DMS53 treated with DMSO at 0.1 percent for 48 hours (cell line): Measurements from ENCODE around the gene UBE2R2.
A peak's percentile ranks its signal among the peaks of the same experiment; 100 is the strongest.
"Not testable (repeated sequence)": the region's sequence is repeated elsewhere in the genome, so short reads cannot be mapped to it uniquely, and the experiment has no call there.

ENCODE experiments used
- DNase-seq: peaks from one replicate; lab custom pipeline; 2025; ENCODE audit not compliant: unreplicated experiment; lab: John Stamatoyannopoulos, UW

Gene UBE2R2

GRCh38 chr9:33837138-33837537 lies 20.2 kb downstream of the UBE2R2 start:
- DNase-seq, result no peak

GRCh38 chr9:33840381-33840780 lies 23.4 kb downstream of the UBE2R2 start:
- DNase-seq, result no peak

DNA sequence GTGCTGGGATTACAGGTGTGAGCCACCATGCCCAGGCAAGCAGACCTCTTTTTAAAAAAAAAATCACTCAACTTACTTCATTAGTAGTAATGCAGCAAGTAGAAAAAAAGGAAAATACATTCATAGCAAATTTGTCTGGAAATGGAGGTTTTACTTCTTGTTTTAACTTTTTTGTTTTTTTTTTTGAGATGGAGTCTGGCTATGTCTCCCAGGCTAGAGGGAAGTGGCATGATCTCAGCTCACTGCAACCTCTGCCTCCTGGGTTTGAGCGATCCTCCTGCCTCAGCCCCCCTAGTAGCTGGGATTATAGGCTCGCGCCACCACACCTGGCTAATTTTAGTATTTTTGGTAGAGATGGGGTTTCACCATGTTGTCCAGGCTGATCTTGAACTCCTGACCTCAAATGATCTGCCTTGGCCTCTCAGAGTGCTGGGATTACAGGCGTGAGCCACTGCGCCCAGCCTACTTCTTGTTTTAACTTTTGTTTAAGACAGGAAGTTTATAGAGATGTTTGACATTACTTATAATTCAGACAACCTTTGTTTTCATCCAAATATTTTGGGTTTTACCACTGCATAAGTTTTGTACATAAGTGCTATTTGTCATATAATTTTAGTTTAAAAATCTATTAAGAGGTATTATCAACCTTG lies 26.5 kb downstream of the UBE2R2 start:
- DNase-seq, result no peak

GRCh38 chr9:33846231-33846630 lies 29.3 kb downstream of the UBE2R2 start:
- no peak for DNase-seq

- not testable (repeated sequence) for DNase-seq
Observed at GRCh38 chr9:33847894-33848205, 30.9 kb downstream of the UBE2R2 start.

DNA sequence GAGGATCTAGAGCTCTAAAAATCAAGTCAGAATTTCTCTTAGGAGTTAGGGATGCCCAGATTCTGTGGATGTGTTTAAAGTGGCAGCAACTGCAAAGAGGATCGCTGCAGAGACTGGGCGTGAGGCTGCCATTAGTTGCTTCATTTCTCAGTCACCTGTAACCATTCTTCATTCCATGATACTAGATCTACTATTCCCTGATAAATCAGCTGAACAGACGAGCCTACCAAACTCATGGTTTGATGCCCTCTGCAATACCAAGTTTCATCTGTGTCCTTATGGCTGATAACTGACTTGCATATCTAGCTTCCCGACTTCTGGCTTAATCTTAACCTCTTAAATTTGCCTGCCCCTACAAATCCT lies 33.3 kb downstream of the UBE2R2 start:
- DNase-seq, result no peak

GRCh38 chr9:33850677-33851076 lies 33.7 kb downstream of the UBE2R2 start:
- DNase-seq, result no peak

DNA sequence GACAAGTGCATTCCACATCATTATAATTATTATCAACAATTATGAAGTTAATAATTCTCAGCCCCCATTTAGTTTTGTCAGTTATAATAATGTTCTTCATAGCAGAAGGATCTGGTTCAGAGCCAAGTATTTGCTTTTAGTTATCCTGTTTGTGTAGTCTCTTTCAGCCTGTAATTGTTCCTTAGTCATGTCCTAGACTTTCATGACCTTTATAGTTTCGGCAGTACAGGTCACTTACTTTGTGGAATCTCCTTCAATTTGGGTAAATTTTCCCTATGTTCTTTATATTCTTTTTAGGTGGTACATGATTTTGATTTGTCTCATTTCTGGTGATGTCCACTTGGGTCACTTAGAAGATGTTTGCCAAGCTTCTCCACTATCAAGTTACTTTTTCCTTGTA lies 34.3 kb downstream of the UBE2R2 start:
- no peak for DNase-seq

DNA sequence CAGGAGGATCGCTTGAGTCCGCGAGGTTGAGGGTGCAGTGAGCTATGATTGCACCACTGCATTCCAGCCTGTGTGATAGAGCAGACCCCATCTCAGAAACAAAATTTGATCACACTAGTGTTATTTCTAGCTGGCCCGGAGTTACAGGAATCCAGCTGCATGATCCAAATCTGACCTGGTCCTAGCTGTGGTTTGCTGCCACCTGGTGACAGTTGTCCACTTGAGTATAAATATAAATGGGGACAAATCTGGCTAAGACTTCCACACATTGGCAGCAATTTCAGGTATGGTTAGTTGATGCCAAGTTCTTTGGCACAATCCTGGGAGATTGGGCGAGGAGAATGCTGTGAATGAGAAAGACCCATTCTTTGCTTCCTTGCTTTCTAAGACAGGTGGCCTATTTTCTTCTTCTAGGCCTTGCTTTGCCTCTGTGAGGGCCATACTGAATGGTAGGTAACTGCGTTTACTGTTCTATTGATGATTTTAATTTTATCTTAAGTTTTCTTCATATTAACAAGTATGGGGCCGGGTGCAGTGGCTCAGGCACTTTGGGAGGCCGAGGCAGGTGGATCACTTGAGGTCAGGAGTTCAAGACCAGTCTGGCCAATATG lies 35.4 kb downstream of the UBE2R2 start:
- DNase-seq, result peak; percentile 12

DNA sequence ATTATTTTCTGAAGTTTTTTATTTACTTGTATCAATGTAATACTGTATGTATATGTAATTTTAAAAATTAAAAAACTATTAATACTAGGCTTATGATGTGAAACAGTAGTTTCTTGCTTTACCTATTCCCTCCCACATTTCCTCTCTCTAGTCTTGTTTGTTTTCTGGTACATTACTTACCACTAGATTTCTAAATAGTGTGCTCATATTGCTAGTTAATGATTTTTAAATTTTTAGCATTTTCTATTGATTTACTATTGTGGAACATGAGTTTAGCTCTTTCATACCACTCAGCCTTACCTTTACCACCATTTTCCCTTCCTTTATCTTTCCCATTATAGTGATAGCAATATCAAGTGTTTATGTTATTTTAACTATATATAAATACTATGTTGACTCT lies 39.3 kb downstream of the UBE2R2 start:
- DNase-seq, result no peak

- no peak for DNase-seq
Observed at GRCh38 chr9:33858423-33858822, 41.5 kb downstream of the UBE2R2 start.

DNA sequence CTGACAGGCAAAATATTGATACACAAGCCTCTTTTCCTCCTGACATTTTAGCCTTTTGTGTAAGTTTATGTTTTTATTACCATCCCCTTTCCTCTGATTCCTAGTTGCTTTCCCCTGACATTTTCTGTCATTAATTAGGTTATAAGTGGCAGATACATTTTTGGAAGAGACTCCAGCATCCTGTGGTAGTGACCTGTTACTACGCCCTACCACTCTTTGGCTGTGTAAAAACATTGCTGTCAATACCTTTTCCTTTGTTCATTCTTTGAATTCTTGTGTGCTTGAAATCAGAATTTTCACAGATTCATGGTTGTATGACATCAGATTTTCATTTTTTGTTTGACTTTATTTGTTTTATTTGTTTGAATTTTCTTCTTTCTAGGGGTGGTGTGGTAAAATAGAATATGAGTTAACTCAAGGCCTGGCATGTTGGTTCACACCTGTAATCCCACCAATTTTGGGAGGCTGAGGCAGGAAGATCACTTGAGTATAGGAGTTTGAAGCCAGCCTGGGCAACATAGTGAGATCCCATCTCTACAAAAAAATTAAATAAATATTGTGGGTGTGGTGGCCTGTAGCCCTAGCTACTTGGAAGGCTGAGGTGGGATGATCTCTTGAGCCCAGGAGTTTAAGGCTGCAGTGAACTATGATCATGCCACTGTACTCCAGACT lies 43.4 kb downstream of the UBE2R2 start:
- no peak for DNase-seq

GRCh38 chr9:33861917-33862453 lies 45.0 kb downstream of the UBE2R2 start:
- DNase-seq, result no peak

GRCh38 chr9:33863027-33863426 lies 46.1 kb downstream of the UBE2R2 start:
- DNase-seq, result not testable (repeated sequence)

- DNase-seq, result no peak
Observed at GRCh38 chr9:33867747-33868439, 50.9 kb downstream of the UBE2R2 start.

- DNase-seq, result no peak
Observed at GRCh38 chr9:33868440-33868973, 51.5 kb downstream of the UBE2R2 start.

DNA sequence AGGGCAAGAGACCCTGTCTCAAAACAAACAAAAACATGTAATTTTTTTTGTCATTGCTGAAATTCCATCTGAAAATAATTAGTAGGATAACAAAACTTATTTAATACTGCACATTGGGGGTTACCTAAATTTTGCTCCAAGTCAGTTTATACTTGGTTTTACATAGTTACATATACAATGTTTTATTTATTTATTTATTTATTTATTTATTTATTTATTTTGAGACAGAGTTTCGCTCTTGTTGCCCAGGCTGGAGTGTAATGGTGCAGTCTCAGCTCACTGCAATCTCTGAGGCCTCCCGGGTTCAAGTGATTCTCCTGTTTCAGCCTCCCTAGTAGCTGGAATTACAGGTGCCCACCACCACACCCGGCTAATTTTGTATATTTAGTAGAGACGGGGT lies 52.3 kb downstream of the UBE2R2 start:
- DNase-seq, result not testable (repeated sequence)

DNA sequence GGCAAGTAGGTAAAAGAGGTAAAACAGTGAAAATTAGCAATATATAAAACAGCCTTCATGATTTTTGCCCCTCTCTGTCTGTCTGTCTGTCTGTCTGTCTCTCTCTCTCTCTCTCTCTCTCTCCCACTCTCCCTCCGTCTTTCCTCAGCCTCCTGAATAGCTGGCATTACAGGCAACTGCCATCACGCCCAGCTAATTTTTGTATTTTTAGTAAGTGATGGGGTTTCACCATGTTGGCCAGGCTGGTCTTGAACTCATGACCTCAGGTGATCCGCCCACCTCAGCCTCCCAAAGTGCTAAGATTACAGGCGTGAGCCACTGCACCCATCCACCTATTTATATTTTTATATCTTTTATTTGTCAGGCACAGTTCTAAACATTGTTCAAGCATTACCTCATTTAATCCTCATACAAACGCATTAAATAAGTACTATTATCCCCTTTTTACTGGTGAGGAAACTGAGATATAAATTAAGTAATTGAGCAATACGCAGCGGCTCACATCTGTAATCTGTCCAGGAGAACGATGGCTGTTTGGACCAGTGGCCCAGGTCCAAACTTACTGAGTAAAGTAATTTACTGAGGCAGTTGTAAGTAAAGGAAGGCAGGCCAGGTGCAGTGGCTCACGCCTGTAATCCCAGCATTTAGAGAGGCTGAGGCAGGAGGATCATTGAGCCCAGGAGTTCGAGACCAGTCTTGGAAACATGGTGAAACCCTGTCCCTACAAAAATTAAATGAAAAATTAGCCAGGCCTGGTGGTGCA lies 60.9 kb downstream of the UBE2R2 start:
- DNase-seq, result no peak

DNA sequence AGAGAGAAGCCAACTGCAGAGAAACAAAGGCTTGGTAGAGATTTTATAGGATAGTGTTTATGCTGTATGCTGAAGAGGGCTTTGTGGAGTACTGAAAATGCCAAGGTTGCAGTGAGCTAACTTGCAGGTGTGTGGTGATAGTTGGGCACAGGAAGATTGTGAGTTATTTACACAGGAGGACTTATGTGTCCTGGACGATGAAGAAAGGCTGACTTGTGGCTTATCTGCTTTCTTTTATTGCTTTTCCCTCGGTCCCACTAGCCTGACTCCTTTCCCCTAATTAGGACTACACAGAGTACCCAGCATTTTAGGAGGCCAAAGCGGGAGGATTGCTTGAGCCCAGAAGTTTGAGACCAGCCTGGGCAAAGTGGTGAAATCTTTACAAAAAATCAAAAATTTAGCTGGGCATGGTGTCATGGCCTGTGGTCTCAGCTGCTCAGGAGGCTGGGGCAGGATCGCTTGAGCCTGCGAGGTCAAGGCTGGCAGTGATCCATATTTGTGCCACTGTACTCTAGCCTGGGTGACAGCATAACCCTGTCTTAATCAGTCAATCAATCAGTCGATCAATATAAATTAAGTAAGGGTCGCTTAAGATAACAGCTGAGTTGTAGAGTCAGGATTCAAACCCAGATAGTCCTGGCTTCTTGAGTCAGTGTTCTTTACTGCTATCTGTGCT lies 61.9 kb downstream of the UBE2R2 start:
- no peak for DNase-seq
